ENCODE measurements around the gene ADPRH.
A peak's percentile ranks its signal among the peaks of the same experiment; 100 is the strongest.

The ADPRH gene

DNA sequence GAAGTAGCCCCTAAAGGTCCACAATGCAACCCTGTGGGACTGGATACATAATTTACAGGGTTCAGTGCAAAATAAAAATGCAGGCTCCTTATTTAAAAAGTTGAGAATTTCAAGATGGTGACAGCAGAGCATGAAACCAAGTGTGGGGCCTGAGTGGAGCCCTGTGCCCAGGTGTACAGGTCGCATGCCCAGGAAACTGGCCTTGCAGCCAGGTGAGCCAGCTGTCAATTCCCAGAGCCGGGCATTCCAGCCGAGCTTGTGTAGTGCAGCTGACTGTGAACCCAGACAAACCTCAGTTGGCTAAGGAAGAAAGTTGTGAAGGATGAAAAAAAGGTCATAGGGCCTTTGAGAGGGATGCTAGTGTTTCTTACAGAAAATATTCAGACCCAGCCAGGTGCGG lies 53.5 kb downstream of the ADPRH start:
- H4K20me1 ChIP-seq (ENCODE audit: insufficient read depth, low read length): no peaks in the 10 kb centered on the region
- H3K9me3 ChIP-seq (ENCODE audit: insufficient read depth, low read length): no peaks in the 10 kb centered on the region
- no peaks in the 10 kb centered on the region for H3K27me3 ChIP-seq (ENCODE audit: low read depth, low read length)
- peaks cover 53% of the 10 kb centered on the region for H3K4me1 ChIP-seq (ENCODE audit: low read length)
- H2AFZ ChIP-seq (ENCODE audit: low read depth, low read length): no peak overlapping the region
- no peaks in the 10 kb centered on the region for H3K79me2 ChIP-seq (ENCODE audit: low read length)
- no peak overlapping the region for H3K9ac ChIP-seq (ENCODE audit: low read length)
- H3K4me2 ChIP-seq (ENCODE audit: low read length): no peak overlapping the region
- H3K27ac ChIP-seq (ENCODE audit: low read length): no peak overlapping the region
- H3K4me3 ChIP-seq (ENCODE audit: low read length): no peak overlapping the region
- no peak for TF ChIP-seq EZH2phosphoT487 (IDR thresholded peaks at IDR 0.05; ENCODE audit: low read depth)
- TF ChIP-seq, protein P1, sequence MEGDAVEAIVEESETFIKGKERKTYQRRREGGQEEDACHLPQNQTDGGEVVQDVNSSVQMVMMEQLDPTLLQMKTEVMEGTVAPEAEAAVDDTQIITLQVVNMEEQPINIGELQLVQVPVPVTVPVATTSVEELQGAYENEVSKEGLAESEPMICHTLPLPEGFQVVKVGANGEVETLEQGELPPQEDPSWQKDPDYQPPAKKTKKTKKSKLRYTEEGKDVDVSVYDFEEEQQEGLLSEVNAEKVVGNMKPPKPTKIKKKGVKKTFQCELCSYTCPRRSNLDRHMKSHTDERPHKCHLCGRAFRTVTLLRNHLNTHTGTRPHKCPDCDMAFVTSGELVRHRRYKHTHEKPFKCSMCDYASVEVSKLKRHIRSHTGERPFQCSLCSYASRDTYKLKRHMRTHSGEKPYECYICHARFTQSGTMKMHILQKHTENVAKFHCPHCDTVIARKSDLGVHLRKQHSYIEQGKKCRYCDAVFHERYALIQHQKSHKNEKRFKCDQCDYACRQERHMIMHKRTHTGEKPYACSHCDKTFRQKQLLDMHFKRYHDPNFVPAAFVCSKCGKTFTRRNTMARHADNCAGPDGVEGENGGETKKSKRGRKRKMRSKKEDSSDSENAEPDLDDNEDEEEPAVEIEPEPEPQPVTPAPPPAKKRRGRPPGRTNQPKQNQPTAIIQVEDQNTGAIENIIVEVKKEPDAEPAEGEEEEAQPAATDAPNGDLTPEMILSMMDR (IDR thresholded peaks at IDR 0.05; ENCODE audit: low read depth, low read length): no peak
- H3K36me3 ChIP-seq (replicated peaks; ENCODE audit: low read depth, low read length): no peaks in the 10 kb centered on the region

DNA sequence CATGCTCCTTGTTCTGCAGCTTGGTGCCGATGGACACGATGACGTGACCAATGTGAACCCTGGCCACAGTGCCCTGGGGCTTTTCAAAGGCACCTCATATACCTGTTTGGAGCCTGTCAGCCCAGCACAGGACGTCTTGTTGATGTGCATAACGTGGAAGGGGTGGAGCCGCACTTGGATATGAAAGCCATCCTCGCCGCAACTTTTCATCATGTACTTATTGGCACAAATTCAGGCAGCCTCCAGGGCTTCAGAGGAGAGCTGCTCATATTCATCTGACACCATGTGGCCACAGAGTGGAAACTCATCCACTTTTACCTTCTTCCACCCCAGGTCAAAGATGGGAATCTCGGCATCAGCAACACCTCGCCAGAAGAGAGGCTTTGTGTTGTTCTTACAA lies 56.4 kb downstream of the ADPRH start:
- H3K9me3 ChIP-seq (ENCODE audit: insufficient read depth, low read length): no peaks in the 10 kb centered on the region
- H4K20me1 ChIP-seq (ENCODE audit: insufficient read depth, low read length): no peaks in the 10 kb centered on the region
- H3K4me2 ChIP-seq (ENCODE audit: low read length): no peak overlapping the region
- TF ChIP-seq EZH2phosphoT487 (IDR thresholded peaks at IDR 0.05; ENCODE audit: low read depth): no peak
- TF ChIP-seq, protein P1 (IDR thresholded peaks at IDR 0.05; ENCODE audit: low read depth, low read length): peak; percentile 18; the same call in 1 of the 2 replicates
- H3K9ac ChIP-seq (ENCODE audit: low read length): no peak overlapping the region
- H2AFZ ChIP-seq (ENCODE audit: low read depth, low read length): no peak overlapping the region
- peaks cover 49% of the 10 kb centered on the region for H3K4me1 ChIP-seq (ENCODE audit: low read length)
- peaks cover 6% of the 10 kb centered on the region for H3K36me3 ChIP-seq (replicated peaks; ENCODE audit: low read depth, low read length)
- no peaks in the 10 kb centered on the region for H3K79me2 ChIP-seq (ENCODE audit: low read length)
- H3K4me3 ChIP-seq (ENCODE audit: low read length): no peak overlapping the region
- no peak overlapping the region for H3K27ac ChIP-seq (ENCODE audit: low read length)
- H3K27me3 ChIP-seq (ENCODE audit: low read depth, low read length): no peaks in the 10 kb centered on the region

DNA sequence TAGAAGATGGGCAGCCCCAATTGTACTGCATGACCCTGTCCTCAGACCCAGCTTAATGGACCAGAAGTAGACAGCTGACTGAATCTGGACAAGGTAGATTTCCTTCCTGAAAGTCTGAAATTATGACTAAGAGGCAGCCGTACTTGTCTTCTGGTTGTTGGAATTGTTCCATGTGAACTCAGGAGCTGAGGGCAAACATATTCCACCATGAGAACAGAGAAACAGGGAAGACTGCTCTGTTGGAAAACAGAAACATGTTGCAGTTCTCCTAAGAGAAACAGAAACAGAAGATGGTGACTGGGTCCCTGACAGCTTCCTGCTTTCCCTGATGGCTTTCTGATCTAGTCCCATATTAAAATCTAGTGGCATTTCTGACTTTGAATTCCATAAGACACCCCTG lies 57.0 kb downstream of the ADPRH start:
- Histone ChIP-seq H3K79me2 (ENCODE audit: low read length) (no peaks in the 10 kb centered on the region), H3K27ac (ENCODE audit: low read length) (no peak overlapping the region), H3K4me3 (ENCODE audit: low read length) (no peak overlapping the region), H2AFZ (ENCODE audit: low read depth, low read length) (no peak overlapping the region), H3K4me2 (ENCODE audit: low read length) (no peak overlapping the region), H3K9me3 (ENCODE audit: insufficient read depth, low read length) (no peaks in the 10 kb centered on the region), H4K20me1 (ENCODE audit: insufficient read depth, low read length) (no peaks in the 10 kb centered on the region), H3K4me1 (ENCODE audit: low read length) (peaks cover 46% of the 10 kb centered on the region), H3K36me3 (replicated peaks; ENCODE audit: low read depth, low read length) (peaks cover 9% of the 10 kb centered on the region), H3K9ac (ENCODE audit: low read length) (no peak overlapping the region), H3K27me3 (ENCODE audit: low read depth, low read length) (no peaks in the 10 kb centered on the region)
- no peak for TF ChIP-seq EZH2phosphoT487 (IDR thresholded peaks at IDR 0.05; ENCODE audit: low read depth)
- TF ChIP-seq, protein P1 (IDR thresholded peaks at IDR 0.05; ENCODE audit: low read depth, low read length): no peak

DNA sequence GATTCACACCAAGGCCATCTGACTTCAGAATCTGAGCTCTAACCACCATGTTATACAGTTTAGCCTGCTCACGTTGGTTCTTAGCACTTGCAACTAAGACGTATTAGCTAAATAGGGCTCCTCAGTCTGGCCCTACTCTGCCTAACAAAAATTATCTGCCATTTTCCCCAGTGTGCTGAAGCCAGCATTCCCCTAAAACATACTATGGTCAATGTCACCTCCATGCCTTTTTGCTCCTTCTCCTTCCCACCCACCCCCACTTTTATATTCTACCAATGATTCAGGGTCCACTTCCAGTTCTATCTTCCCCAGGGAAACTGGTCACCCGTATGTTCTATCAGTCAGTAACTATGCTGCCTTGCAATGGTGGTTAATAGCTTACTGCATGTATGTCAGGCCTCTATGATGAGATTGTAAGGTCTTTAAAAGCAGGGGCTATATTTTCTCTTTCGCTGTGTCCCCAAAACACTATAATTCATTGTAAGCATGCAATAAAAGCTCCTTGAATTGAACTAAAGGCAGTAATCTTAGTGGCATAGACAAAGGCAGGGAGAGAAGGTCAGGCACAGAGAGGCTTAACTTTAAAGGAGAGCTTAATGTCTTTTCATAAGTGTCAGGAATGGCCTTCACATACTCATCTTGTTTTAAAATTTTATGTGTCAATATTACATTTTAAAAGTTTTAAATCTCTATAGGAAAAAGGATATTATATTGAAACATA lies 57.8 kb downstream of the ADPRH start:
- H3K4me2 ChIP-seq (ENCODE audit: low read length): peak overlapping the region; percentile 94; the same call in 1 of the 2 replicates
- no peak overlapping the region for H3K9ac ChIP-seq (ENCODE audit: low read length)
- peak overlapping the region; percentile 97 for H3K27ac ChIP-seq (ENCODE audit: low read length)
- H3K27me3 ChIP-seq (ENCODE audit: low read depth, low read length): no peaks in the 10 kb centered on the region
- H3K4me1 ChIP-seq (ENCODE audit: low read length): peaks cover 46% of the 10 kb centered on the region
- no peak overlapping the region for H3K4me3 ChIP-seq (ENCODE audit: low read length)
- no peak for TF ChIP-seq EZH2phosphoT487 (IDR thresholded peaks at IDR 0.05; ENCODE audit: low read depth)
- TF ChIP-seq, protein P1 (IDR thresholded peaks at IDR 0.05; ENCODE audit: low read depth, low read length): no peak
- H3K9me3 ChIP-seq (ENCODE audit: insufficient read depth, low read length): no peaks in the 10 kb centered on the region
- no peaks in the 10 kb centered on the region for H4K20me1 ChIP-seq (ENCODE audit: insufficient read depth, low read length)
- H3K79me2 ChIP-seq (ENCODE audit: low read length): no peaks in the 10 kb centered on the region
- no peak overlapping the region for H2AFZ ChIP-seq (ENCODE audit: low read depth, low read length)
- peaks cover 15% of the 10 kb centered on the region for H3K36me3 ChIP-seq (replicated peaks; ENCODE audit: low read depth, low read length)

Data from OCI-LY3 (cell line).